NCI-H526 treated with DMSO at 0.1 percent for 48 hours (cell line): ENCODE measurements around the gene CADPS2.
A peak's percentile ranks its signal among the peaks of the same experiment; 100 is the strongest.
"Not testable (repeated sequence)": the region's sequence is repeated elsewhere in the genome, so short reads cannot be mapped to it uniquely, and the experiment has no call there.

ENCODE experiments used
- DNase-seq: peaks from one replicate; lab custom pipeline; 2025; lab: John Stamatoyannopoulos, UW

CADPS2 gene

GRCh38 chr7:122849957-122850328 is 36.3 kb downstream of the CADPS2 start:
- no peak for DNase-seq

- no peak for DNase-seq
Measured at GRCh38 chr7:122849322-122849956, 36.8 kb downstream of the CADPS2 start.

GRCh38 chr7:122847871-122848473 is 38.3 kb downstream of the CADPS2 start:
- DNase-seq: peak; percentile 30

GRCh38 chr7:122846591-122846990 is 39.7 kb downstream of the CADPS2 start:
- no peak for DNase-seq

- DNase-seq: no peak
Measured at GRCh38 chr7:122845286-122845685, 41.0 kb downstream of the CADPS2 start.

GRCh38 chr7:122844191-122844988 is 41.9 kb downstream of the CADPS2 start:
- no peak for DNase-seq

GRCh38 chr7:122842971-122843370 is 43.3 kb downstream of the CADPS2 start:
- no peak for DNase-seq

GRCh38 chr7:122836286-122836685 is 50.0 kb downstream of the CADPS2 start:
- not testable (repeated sequence) for DNase-seq

- peak; percentile 13 for DNase-seq
Measured at GRCh38 chr7:122834571-122834942, 51.7 kb downstream of the CADPS2 start.

- no peak for DNase-seq
Measured at GRCh38 chr7:122833888-122834570, 52.2 kb downstream of the CADPS2 start.

GRCh38 chr7:122831436-122831835 is 54.8 kb downstream of the CADPS2 start:
- DNase-seq: no peak

- DNase-seq: no peak
Measured at GRCh38 chr7:122829962-122830361, 56.3 kb downstream of the CADPS2 start.

- DNase-seq: no peak
Measured at GRCh38 chr7:122827763-122828162, 58.5 kb downstream of the CADPS2 start.

- no peak for DNase-seq
Measured at GRCh38 chr7:122813845-122814244, 72.4 kb downstream of the CADPS2 start.

- DNase-seq: no peak
Measured at GRCh38 chr7:122803851-122804250, 82.4 kb downstream of the CADPS2 start.

- no peak for DNase-seq
Measured at GRCh38 chr7:122803323-122803722, 82.9 kb downstream of the CADPS2 start.

- DNase-seq: no peak
Measured at GRCh38 chr7:122802301-122802751, 83.9 kb downstream of the CADPS2 start.

- no peak for DNase-seq
Measured at GRCh38 chr7:122791959-122792545, 94.2 kb downstream of the CADPS2 start.

- peak; percentile 16 for DNase-seq
Measured at GRCh38 chr7:122790591-122790990, 95.7 kb downstream of the CADPS2 start.

- DNase-seq: no peak
Measured at GRCh38 chr7:122790132-122790531, 96.1 kb downstream of the CADPS2 start.

- DNase-seq: no peak
Measured at GRCh38 chr7:122789156-122789555, 97.1 kb downstream of the CADPS2 start.

GRCh38 chr7:122770686-122771335 is 115.4 kb downstream of the CADPS2 start:
- no peak for DNase-seq
